ENCODE measurements around the gene FER.

DNA sequence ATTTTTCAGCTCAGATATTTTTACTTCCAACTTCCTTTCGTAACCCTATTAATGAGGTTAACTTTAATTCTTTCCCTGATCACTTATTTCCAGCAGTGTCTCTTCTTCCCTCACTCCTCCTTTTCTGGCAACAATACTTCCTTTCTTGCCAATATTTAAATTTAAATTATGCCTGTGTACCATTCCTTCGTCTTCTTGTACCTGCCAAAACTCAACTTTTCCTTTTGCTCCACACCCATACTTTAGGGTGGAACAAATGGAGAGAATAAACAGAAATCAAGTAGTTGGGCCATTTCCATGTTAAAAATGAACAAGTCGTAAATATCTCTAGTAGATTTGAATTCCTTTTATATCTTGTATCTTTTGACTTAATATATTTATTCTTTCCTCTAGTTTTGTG is 66.0 kb downstream of the FER start:
- no peak for TF ChIP-seq EZH2phosphoT487 (IDR thresholded peaks at IDR 0.05; ENCODE audit: low read depth)
- TF ChIP-seq, protein P1, sequence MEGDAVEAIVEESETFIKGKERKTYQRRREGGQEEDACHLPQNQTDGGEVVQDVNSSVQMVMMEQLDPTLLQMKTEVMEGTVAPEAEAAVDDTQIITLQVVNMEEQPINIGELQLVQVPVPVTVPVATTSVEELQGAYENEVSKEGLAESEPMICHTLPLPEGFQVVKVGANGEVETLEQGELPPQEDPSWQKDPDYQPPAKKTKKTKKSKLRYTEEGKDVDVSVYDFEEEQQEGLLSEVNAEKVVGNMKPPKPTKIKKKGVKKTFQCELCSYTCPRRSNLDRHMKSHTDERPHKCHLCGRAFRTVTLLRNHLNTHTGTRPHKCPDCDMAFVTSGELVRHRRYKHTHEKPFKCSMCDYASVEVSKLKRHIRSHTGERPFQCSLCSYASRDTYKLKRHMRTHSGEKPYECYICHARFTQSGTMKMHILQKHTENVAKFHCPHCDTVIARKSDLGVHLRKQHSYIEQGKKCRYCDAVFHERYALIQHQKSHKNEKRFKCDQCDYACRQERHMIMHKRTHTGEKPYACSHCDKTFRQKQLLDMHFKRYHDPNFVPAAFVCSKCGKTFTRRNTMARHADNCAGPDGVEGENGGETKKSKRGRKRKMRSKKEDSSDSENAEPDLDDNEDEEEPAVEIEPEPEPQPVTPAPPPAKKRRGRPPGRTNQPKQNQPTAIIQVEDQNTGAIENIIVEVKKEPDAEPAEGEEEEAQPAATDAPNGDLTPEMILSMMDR (IDR thresholded peaks at IDR 0.05; ENCODE audit: low read depth, low read length), result no peak
